Measurements from ENCODE around the gene TPCN1. TPM values are rescaled to one million over a fixed set of nuclear protein-coding genes. Genes with fewer than 3 reads are reported as not detected.
"Not testable (repeated sequence)": the region's sequence is repeated elsewhere in the genome, so short reads cannot be mapped to it uniquely, and the experiment has no call there.

TPCN1 gene
- polyA plus RNA-seq, 3 donors, result 31.2 to 50.5 (median 34.4) TPM

GRCh38 chr12:113190761-113191160 lies 30.5 kb upstream of the TPCN1 start:
- DNase-seq (ENCODE audit: extremely low read depth in 1 of 11, low read depth in 9 of 11, low spot score in 4 of 11), result no peak

GRCh38 chr12:113191227-113191626 lies 30.0 kb upstream of the TPCN1 start:
- DNase-seq (ENCODE audit: extremely low read depth in 1 of 11, low read depth in 9 of 11, low spot score in 4 of 11), result no peak

- no peak for DNase-seq (ENCODE audit: extremely low read depth in 1 of 11, low read depth in 9 of 11, low spot score in 4 of 11)
These were observed 26.3 kb upstream of the TPCN1 start for GRCh38 chr12:113194971-113195391.

- no peak for DNase-seq (ENCODE audit: extremely low read depth in 1 of 11, low read depth in 9 of 11, low spot score in 4 of 11)
These were observed 25.7 kb upstream of the TPCN1 start for GRCh38 chr12:113195598-113195997.

GRCh38 chr12:113196582-113196981 lies 24.7 kb upstream of the TPCN1 start:
- DNase-seq (ENCODE audit: extremely low read depth in 1 of 11, low read depth in 9 of 11, low spot score in 4 of 11), result no peak

GRCh38 chr12:113196990-113197389 lies 24.3 kb upstream of the TPCN1 start:
- peak in 3 of 11 donors; percentile 48 to 65 (median 58) for DNase-seq (ENCODE audit: extremely low read depth in 1 of 11, low read depth in 9 of 11, low spot score in 4 of 11)

GRCh38 chr12:113197518-113198077 lies 23.7 kb upstream of the TPCN1 start:
- DNase-seq (ENCODE audit: extremely low read depth in 1 of 11, low read depth in 9 of 11, low spot score in 4 of 11), result no peak

GRCh38 chr12:113198296-113198695 lies 23.0 kb upstream of the TPCN1 start:
- no peak for DNase-seq (ENCODE audit: extremely low read depth in 1 of 11, low read depth in 9 of 11, low spot score in 4 of 11)

- DNase-seq (ENCODE audit: extremely low read depth in 1 of 11, low read depth in 9 of 11, low spot score in 4 of 11), result no peak
These were observed 21.1 kb upstream of the TPCN1 start for GRCh38 chr12:113200021-113200797.

GRCh38 chr12:113201187-113202177 lies 19.8 kb upstream of the TPCN1 start:
- no peak for DNase-seq (ENCODE audit: extremely low read depth in 1 of 11, low read depth in 9 of 11, low spot score in 4 of 11)

GRCh38 chr12:113202300-113203075 lies 18.8 kb upstream of the TPCN1 start:
- DNase-seq (ENCODE audit: extremely low read depth in 1 of 11, low read depth in 9 of 11, low spot score in 4 of 11), result no peak

GRCh38 chr12:113203852-113204760 lies 17.2 kb upstream of the TPCN1 start:
- DNase-seq (ENCODE audit: extremely low read depth in 1 of 11, low read depth in 9 of 11, low spot score in 4 of 11), result no peak

- DNase-seq (ENCODE audit: extremely low read depth in 1 of 11, low read depth in 9 of 11, low spot score in 4 of 11), result peak in 1 of 11 donors; percentile 24
These were observed 16.5 kb upstream of the TPCN1 start for GRCh38 chr12:113204804-113205203.

GRCh38 chr12:113206802-113207201 lies 14.5 kb upstream of the TPCN1 start:
- DNase-seq (ENCODE audit: extremely low read depth in 1 of 11, low read depth in 9 of 11, low spot score in 4 of 11), result not testable (repeated sequence)

- no peak for DNase-seq (ENCODE audit: extremely low read depth in 1 of 11, low read depth in 9 of 11, low spot score in 4 of 11)
These were observed 13.6 kb upstream of the TPCN1 start for GRCh38 chr12:113207613-113208040.

- no peak for DNase-seq (ENCODE audit: extremely low read depth in 1 of 11, low read depth in 9 of 11, low spot score in 4 of 11)
These were observed 13.0 kb upstream of the TPCN1 start for GRCh38 chr12:113208041-113208934.

GRCh38 chr12:113211160-113211559 lies 10.1 kb upstream of the TPCN1 start:
- no peak for DNase-seq (ENCODE audit: extremely low read depth in 1 of 11, low read depth in 9 of 11, low spot score in 4 of 11)
